ENCODE data around the gene LSAMP. TPM values are rescaled to one million over a fixed set of nuclear protein-coding genes. Genes with fewer than 3 reads are reported as not detected.

LSAMP gene
- total RNA-seq, 1 experiment from 2014 or later = 0.90 TPM

DNA sequence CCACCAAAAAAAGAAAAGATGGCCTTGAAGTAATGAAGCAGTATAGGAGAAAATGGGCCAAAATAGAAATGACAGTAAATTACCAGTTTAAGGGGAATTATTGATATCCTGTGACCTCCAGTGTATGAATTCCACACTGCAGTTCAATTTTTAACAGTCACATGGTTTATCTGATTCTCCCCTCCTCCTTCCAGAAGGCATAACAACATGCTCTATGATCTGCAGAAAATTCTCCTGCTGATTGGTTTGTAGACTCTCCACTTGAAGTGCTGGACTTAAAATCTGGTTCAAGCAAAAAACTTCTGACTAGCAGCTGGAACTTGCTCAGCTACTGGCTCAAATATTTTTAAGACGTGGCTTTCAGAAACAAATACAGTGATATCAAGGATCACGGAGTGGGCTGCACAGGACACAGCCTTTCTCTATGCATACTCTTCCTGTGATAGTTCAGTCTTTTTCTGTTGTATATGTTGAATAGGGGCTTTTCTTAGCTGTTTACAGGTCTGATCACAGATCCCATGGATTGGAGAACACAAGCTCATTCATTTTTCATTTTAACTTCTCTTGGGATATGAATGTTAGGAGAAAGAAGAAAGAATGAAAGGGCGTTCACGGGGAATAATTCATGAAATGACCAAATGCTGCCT lies 211.5 kb downstream of the LSAMP start:
- H2BK5ac ChIP-seq (ENCODE audit: insufficient read length, low read length) = no peak overlapping the region
- TF ChIP-seq, protein P1, sequence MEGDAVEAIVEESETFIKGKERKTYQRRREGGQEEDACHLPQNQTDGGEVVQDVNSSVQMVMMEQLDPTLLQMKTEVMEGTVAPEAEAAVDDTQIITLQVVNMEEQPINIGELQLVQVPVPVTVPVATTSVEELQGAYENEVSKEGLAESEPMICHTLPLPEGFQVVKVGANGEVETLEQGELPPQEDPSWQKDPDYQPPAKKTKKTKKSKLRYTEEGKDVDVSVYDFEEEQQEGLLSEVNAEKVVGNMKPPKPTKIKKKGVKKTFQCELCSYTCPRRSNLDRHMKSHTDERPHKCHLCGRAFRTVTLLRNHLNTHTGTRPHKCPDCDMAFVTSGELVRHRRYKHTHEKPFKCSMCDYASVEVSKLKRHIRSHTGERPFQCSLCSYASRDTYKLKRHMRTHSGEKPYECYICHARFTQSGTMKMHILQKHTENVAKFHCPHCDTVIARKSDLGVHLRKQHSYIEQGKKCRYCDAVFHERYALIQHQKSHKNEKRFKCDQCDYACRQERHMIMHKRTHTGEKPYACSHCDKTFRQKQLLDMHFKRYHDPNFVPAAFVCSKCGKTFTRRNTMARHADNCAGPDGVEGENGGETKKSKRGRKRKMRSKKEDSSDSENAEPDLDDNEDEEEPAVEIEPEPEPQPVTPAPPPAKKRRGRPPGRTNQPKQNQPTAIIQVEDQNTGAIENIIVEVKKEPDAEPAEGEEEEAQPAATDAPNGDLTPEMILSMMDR (conservative IDR thresholded peaks at IDR 0.05) = no peak
- no peak overlapping the region for H2AK5ac ChIP-seq (ENCODE audit: insufficient read length, low read length)
- H4K5ac ChIP-seq (ENCODE audit: insufficient read length, low read depth, low read length) = no peak overlapping the region
- no peaks in the 10 kb centered on the region for H3K23me2 ChIP-seq (ENCODE audit: insufficient read length, low read depth, low read length, poor library complexity, severe bottlenecking)
- H3K23ac ChIP-seq (ENCODE audit: insufficient read length, low read depth, low read length) = no peak overlapping the region
- no peak overlapping the region for H3K14ac ChIP-seq (ENCODE audit: insufficient read depth, low read length)
- no peak overlapping the region for H3K56ac ChIP-seq (ENCODE audit: insufficient read length, low read depth, low read length)
- H3K79me2 ChIP-seq (ENCODE audit: insufficient read depth, low read length) = no peaks in the 10 kb centered on the region
- H3K4me1 ChIP-seq (ENCODE audit: insufficient read depth, low read length) = no peaks in the 10 kb centered on the region
- H3K36me3 Mint-ChIP-seq (ENCODE audit: insufficient read depth in 1 of 3, low read depth in 3 of 3) = no peaks in the 10 kb centered on the region
- H3K4me2 ChIP-seq (ENCODE audit: insufficient read depth, insufficient read length, low read length) = no peak overlapping the region
- H3K18ac ChIP-seq (ENCODE audit: insufficient read length, low read depth, low read length) = no peak overlapping the region
- H3K9me3 ChIP-seq (ENCODE audit: control insufficient read depth, low read depth, low read length) = no peaks in the 10 kb centered on the region
- H3K4ac ChIP-seq (ENCODE audit: low read depth, low read length) = no peak overlapping the region
- no peak overlapping the region for H4K8ac ChIP-seq (replicated peaks; ENCODE audit: insufficient read length, low read depth, low read length)
- no peaks in the 10 kb centered on the region for H3K4me1 Mint-ChIP-seq
- no peak overlapping the region for H4K91ac ChIP-seq (ENCODE audit: insufficient read length, low read depth, low read length)
- no peak overlapping the region for H3K27ac ChIP-seq (ENCODE audit: insufficient read length, low read depth, low read length)
- no peak overlapping the region for H3K27ac Mint-ChIP-seq
- no peak overlapping the region for H2AFZ ChIP-seq (ENCODE audit: low read length)
- no peak for DNase-seq
- no peak overlapping the region for H2BK120ac ChIP-seq (ENCODE audit: low read depth, low read length, poor library complexity, severe bottlenecking)
- no peak overlapping the region for H2BK12ac ChIP-seq (ENCODE audit: insufficient read length, low read depth, low read length)
- H3K9ac ChIP-seq (ENCODE audit: extremely low read depth, insufficient read length, low read length) = no peak overlapping the region
- H2BK15ac ChIP-seq (ENCODE audit: low read depth, low read length) = no peak overlapping the region
- no peak overlapping the region for H2BK20ac ChIP-seq (ENCODE audit: low read depth, low read length, poor library complexity, severe bottlenecking)
- no peaks in the 10 kb centered on the region for H3K27me3 ChIP-seq (ENCODE audit: insufficient read depth, low read length)
- H3K27me3 Mint-ChIP-seq (ENCODE audit: low read depth) = no peaks in the 10 kb centered on the region
- WGBS (ENCODE audit: extremely low coverage, insufficient read length, low lambda C conversion rate) = no CpG with 5 or more reads among the region's 4 CpGs
- H4K20me1 ChIP-seq (ENCODE audit: control insufficient read depth, insufficient read depth, insufficient read length) = no peaks in the 10 kb centered on the region
- H3K79me1 ChIP-seq (ENCODE audit: insufficient read depth, low read depth, low read length, poor library complexity, severe bottlenecking) = no peaks in the 10 kb centered on the region
- no peak overlapping the region for H3K4me3 Mint-ChIP-seq
- H3K9me3 Mint-ChIP-seq = no peaks in the 10 kb centered on the region
- H3T11ph ChIP-seq (ENCODE audit: low read length) = no peak overlapping the region
